Measurements from ENCODE around the gene FLRT1.
"Not testable (repeated sequence)": the region's sequence is repeated elsewhere in the genome, so short reads cannot be mapped to it uniquely, and the experiment has no call there.

The FLRT1 gene

DNA sequence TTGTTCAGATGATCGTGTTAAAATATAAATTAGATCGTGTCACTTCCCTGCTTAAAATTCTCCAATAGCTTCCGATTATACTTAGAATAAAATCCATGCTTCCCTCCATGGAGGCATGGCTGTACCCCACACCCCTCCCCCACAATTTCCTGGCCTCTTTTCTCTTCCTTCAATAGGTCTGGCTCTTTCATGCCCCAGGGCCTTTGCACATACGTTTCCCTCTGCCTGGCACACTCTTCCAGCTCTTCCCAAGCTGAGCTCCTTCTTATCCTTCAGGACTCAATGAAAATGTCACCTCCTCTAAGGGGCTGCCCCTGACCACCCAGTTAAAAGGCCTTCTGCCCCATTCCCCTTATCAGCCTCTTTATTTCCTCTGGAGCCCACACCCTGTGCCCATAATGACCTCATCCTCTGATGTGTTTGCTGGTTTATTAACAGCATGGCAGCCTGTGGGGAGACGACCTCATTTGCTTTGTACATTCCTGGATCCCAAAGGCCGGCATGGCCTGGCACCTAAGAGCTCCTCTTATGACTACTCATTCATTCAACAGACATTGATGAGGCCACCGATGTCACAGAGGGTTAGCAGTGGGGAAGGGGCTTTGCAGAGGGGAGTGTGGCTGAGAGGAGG lies 9.0 kb upstream of the FLRT1 start:
- no peak for DNase-seq

DNA sequence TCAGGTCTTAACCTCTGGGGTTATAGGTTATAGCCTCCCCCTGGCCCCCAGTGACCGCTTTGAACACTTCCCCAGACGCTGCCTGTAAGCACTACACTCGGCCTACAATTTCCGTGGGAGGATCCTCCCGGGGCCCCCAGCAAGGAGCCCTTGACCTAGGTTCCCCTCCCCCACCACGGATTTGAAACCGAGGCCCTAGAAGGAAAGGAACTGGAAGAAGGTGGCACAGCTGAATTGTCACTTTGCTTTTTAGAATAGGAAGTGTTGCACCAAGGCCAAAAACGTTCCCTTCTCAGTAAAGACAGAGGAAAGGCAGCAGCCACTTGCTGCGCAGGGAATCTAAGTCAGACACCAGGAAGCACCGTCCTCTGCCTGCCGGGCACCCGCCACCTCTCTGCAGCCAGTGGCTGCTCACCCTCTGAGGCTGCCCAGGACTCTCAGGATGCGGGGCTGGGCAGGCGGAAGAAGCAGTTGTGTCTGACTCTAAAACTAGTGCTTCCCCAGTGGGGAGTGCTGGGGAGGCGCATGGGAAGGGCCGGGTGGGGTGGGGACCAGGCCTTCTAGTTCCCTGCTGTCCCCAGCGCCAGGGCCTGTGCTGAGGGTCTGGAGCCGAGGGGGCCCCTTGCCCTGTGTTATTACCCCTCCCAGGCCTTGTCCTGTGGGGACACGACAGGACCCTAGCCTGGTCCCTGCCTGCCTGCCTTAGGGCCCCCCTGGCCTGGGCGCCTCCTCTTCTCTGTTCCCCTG lies 7.9 kb upstream of the FLRT1 start:
- DNase-seq: peak; percentile 5

DNA sequence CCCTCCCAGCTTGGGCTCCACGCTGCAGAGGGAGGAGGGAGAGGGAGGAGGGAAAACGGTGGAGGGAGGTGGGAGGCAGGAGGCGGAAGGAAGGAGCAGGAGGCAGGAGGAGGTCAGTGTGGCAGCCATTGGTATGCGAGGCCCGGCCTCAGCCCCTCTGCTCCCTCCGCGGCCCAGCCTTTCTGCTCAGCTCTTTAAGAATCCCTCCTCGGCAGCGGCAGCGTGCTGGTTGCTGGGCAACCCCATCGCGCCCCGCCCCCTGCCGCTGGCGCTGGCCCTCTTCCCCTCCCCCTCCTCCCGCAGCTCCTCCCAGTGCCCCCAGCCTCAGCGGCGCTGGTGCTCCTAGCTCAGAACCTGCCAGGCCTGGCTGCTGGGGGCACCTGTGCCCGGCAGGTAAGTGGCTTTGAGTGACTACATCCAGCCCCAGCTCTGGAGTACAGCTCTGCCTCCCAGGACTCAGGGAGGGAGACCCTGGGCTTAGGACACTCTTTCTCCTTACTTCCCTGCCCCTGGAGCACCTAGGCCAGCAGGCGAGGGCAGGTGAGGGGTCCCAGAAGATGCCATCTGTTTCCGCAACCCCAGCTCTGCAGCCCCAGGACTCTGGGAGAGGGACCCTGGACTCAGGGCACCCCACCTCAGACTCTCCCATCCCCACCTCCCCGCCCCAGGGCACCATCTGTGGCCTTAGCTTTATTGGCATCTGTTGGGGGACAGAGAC lies 7.2 kb upstream of the FLRT1 start:
- no peak for DNase-seq

DNA sequence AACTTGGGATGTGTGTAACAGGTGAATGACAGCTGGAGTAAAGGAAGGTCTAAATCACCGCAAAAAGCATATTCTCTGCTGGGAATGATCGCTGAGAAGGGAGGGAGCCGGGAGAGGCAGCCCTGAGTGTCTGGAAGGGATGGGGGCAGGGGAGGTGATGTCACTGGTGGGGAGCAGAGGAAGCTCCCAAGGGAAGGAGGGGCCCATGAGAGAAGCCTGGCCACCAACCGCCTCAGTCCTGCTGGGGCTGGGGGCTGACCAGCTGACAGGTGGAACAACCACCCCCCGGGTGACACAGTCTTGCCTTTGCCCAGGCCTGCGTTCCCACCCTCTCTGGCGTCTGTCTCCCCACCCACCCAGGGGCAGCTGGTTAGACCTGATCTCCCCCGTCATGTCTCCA lies 6.0 kb upstream of the FLRT1 start:
- DNase-seq: no peak

DNA sequence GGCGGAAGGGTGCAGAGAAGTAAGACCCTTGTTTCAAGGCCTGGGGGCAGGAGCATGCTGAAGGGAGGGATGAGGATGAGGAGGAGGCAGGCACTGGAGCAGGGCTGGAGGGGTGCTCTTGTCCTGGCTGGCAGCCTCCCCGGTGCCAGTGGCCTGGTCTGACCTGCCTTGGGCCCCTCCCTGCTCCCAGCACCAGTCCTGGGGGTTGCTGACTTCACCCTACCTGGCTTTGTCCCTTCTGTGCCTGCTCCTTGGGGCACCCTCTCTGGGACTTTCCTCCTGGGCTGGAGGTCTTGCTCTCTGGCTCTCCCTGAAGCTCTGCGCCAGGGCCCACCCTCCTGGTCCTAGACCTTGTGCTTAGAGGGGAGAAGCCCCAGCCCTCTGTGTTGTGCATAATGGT lies 4.7 kb upstream of the FLRT1 start:
- DNase-seq: no peak

DNA sequence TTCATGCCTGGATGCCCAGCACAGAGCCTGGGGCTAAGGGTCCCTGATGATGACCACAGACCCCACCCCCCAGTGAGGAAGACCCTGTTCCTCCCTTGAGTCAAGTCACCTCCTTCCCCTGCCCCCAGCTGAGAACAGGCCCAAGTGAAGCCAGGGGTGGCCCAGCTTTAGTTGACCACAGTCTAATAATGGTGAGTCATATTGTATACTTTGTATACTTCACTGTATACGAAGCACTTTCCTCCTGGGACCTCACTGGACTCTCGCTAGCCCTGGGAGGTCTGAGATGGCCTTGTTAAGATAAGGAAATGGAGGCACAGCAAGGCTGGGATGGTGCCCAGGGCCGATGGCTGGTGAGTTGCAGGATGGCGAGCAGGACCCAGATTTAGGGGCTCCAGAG lies 3.7 kb upstream of the FLRT1 start:
- DNase-seq: no peak

DNA sequence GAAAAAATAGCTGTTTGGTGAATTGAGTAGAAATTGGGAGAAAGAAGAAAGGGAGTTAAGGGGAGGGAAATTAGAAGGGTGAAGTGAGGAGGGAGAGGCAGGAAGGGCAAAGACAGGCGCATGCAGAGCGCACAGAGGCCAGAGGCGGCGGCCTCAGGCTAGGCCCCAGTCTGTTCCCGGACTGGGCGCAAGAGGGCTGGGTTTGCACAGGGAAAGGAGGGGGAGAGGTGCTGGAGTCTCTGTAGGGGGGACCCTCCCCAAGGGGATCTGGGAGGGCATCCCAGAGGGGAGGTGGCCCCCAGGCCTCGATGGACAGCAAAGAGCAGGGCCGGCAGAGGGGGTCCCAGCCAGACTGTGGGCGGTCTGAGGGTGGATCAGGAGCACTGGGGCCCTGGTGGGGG lies 1.3 kb upstream of the FLRT1 start:
- no peak for DNase-seq

DNA sequence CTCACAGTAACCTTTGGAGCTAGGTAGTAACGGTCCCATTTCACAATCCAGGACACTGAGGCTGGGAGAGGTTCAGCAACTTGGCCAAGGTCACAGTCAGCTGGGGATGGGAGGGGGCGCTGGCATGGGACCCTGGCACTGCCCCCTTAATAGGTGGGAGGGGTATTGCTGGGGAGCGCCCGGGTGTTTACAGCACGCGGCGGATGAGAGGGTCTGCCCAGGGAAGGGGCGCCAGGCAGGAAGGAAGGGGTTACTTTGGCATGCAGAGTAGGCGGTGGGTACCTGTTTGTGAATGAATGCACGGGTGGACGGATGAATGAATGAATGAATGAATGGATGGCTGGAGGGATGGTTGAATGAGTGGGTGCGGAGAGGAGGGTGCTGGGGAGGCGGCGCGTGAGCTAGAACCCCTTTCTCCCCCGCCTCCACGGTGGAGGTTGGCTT lies 628 bp upstream of the FLRT1 start:
- no peak for DNase-seq

DNA sequence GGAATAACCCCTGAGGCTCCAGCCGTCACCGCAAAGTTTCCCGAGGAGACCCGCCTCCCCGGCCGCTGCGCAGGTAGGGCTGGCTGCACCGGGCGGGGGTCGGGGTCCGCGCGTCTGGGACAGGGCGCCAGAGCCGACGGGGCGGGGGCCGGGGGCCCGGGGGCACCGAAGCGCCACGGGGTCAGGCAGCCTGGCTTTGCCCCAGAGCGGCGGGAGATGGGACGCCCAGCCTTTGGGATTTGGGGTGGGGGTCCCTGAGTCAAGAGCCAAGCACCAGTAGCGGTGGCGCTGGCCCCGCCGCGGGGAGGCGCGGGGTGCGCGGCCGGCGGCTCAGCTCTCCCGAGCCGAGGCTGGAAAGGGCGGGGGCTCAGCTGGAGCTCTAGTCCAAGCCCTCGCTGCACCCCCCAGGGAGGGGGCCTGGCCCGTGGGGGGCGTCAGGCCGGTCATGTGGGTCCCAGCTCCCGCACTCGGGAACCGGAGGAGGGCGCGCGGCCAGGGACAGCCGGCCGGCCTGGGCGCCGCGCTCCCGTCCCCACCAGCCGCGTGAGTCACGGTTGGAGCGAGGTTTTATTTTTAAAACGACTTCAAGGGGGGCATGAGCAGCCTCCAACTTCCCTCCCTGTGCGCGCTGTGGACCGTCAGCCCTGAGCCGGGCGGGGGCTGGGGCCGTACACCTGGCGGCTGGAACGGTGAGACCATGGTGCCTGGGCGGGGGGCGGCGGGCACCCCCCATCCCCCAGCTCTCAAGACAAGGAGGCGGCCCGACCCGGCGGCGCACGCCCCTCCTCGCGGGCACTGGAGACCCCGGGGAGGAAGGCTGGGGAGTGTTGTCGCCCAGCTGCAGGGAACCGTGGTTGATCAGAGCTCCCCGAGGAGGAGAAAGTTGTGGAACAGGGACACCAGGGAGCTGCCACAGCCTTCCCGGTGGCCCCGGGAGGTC lies 626 bp downstream of the FLRT1 start:
- DNase-seq: peak; percentile 15

DNA sequence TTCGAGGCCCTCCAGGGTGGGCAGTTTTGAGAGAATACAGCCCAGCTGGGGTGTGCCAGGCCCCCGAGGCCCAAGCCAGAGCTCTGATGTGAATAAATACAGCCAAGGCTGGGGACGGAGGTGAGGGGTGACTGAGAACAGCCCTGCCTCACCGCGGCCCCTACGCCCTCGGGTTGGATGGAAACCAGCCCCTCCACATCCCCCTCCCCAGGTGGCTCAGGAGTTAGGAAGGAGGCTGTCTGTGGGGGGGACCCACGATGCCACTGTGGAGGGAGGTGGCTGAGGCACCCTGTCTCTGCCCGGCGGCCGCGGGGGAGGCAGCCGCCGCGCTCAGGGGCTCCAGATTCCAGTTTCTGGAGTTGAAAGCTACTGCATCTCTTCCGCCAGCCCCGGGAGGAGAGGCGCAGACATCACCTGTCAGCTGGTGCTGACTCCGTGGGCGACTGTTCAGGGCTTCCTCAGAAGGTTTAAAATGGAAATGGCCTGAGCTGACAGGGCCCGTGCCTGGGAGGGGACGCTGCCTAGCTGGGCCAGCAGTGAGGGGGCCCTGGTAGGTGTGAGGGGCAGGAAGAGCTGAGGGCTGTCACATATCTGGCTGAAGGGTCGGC lies 1.4 kb downstream of the FLRT1 start:
- DNase-seq: no peak

DNA sequence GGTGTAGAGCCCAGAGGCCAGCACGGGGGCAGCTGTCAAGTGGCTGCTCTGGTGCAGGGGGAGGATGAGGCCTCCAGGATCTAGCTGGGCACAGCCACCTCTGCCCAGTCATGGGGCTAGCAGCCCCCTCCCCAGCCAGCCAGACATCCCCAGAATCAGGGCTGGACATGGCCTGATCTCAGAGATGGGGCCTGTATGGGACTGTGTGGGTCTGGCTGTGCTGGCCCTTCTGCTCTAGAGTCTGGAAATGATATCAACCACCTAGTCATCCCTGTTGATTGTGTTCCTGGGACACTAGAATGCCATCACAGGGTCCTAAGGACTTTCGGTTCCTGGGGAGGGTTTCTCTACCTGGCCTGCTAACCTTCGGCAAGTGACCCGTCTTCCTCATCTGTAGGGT lies 2.8 kb downstream of the FLRT1 start:
- DNase-seq: no peak

DNA sequence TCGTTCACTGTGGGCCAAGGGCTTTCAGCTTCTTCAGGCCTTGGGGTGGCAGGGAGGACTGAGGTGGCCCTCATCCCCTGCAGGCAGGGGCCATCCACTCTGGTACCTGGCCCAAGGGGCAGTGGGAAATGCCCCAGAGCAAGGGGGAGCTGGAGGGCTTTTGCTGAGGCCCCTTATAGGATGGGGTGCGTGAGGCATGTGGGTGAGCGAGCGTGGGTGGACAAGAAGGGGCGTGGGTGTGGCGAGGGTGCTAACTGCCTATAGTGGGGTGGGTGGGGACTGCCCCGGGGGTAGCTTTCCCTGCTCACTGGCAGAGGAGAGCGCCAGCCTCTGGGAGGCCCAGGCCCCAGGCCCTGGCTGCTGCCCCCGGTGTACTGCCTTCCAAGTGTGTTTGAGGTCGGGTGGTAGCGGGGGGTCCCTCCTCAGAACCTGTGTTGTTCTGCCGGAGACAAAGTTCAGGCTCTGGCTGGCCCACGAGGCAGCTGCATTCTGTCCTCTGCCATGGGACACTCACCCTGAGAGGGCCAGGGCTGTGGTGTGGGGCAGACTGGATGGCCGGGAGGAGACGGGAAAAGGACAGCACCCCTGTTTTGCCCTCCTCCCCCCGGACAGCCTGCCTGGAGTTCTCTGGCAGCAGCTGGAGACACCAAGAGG lies 3.4 kb downstream of the FLRT1 start:
- no peak for DNase-seq

DNA sequence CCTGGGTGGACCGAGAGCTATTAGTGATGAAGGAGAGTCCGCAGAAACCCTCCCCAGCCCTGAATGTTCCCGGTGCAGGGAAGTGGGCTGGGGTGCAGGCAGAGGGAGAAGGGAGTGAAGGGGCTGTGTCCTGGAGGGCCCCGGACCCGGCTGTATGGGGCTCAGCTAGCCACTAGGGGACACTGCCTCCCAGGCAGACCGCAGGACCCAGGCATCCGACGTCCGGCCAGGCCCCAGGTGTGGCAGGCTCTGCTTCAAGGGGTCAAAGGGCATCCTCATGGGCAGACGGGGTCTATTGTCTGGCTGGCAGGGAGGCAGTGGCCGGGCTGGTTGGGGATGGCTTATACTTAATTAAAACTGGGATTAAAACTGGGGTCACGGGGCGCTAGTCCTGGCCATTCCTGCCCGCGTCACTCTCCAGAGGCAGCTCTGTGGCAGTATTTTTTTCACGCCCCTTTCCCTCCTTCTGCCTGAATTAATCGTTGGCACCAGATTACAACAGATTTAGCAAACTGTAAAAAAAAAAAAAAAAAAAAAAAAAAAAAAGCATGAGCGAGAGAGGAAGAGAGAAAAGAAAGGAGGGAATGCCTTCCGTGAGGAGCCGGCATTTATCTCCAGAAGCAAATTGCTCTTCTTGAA lies 5.1 kb downstream of the FLRT1 start:
- no peak for DNase-seq

DNA sequence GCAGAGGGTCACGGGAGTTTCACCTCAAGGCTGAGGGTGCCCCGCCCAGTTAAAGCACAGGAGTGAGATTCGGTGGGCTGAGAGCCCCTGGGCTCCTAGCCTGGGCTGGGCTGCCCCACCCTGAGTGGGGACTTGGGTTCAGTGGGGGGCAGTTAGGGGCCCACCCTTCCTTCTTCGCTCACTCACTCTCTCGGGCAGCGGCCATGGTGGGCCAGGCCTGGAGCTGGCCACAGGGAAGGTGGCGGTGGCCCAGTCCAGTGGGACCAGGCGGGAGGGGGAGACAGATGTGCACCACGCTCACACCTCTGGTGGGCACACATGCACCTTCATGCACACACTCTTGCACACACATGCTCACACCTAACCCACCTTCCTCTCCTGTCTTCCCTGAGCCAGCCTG lies 6.1 kb downstream of the FLRT1 start:
- no peak for DNase-seq

DNA sequence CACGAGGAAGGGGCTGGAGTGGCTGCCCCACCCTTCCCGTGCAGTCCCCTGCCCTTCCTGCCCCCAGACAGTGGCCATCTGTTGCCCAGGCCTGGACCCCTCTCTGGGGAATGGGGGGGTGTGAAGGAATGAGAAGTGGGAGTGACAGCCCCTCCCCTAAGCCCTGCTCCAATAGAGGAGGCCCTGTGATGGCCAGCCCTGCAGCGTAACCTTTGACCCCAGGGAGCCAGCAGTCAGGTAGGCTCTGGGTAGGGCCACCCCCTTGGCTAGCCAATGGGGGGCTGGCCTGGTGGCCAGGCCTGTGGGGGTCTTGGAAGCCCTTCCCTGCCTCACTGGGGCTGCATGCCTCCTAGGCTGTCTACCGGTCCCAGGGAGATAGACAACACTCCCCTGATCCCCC lies 6.6 kb downstream of the FLRT1 start:
- no peak for DNase-seq

DNA sequence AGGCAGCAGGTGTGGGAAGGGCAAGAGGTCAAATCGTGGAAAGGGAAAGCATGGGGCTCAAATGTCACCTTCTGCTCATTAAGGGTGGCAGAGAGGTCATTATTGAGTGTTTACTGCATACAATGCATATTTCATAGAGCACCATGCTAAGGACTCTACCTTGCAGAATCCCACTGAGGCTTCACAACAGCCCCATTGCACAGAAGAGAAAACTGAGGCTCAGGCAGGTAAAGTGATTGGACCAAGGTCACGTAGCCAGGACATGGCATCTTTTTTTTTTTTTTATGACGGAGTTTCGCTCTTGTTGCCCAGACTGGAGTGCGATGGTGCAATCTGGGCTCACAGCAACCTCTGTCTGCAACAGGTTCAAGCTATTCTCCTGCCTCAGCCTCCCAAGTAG lies 7.8 kb downstream of the FLRT1 start:
- no peak for DNase-seq

DNA sequence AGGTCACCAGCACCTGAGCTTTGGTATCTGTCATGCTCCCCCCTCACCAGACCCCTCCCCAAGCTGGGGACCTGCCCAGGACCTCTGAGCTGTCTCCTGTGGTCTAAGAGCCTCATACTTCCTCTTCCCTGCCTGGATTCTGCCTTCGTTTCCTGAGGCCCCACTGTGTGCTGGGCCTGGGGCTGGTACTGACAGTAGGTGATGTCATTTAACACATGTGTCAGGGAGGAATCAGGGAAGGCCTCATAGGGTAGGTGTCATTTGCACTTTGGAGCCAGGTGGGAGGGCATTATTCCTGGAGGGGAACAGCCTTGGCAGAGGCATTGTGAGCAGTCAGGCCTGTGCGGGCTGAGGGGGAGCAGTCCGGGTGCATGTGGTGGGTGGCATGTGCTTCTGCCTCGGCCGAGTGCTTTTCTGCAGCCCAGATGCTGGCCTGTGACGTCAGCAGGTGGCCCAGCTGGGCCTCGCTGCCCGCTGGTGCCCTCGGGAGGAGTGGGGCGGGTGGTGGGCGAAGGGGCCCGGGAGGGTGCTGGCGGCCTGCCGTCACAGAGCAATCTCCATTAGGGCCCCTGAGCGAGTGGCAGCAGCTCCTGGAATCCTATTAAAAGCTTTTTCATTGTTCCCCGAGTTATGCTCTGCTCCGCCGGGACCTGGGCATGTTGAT lies 9.1 kb downstream of the FLRT1 start:
- DNase-seq: no peak

DNA sequence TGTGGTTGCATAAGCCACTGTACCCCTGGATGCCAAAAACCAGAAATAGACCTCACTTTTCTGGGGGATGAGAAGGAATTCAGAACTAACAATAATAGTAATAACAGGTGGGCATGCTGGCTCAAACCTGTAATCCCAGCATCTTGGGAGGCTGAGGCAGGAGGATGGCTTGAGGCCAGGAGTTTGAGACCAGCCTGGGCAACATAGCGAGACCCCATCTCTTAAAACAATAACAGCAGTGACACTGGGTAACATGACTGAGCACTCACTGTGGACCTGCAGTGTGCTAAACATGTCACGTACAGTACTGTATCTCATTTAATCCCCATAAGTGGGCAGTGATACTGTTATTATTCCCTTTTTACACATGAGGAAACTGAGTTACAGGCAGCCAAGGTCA lies 10.0 kb downstream of the FLRT1 start:
- DNase-seq: no peak

DNA sequence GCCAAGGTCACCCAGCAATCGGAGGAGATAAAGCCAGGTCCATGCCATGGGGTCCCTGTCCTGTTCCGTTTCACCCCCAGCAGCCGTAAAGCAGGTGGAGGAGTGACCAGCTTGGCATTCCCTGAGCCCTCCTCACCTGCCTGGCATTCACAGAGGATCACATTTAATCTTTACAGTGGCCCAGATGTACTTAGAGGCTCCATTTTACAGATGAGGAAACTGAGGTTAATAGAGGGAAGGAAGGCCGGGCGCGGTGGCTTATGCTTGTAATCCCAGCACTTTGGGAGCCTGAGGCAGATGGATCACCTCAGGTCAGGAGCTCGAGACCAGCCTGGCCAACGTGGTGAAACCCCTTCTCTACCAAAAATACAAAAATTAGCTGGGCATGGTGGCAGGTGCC lies 11.6 kb downstream of the FLRT1 start:
- not testable (repeated sequence) for DNase-seq

DNA sequence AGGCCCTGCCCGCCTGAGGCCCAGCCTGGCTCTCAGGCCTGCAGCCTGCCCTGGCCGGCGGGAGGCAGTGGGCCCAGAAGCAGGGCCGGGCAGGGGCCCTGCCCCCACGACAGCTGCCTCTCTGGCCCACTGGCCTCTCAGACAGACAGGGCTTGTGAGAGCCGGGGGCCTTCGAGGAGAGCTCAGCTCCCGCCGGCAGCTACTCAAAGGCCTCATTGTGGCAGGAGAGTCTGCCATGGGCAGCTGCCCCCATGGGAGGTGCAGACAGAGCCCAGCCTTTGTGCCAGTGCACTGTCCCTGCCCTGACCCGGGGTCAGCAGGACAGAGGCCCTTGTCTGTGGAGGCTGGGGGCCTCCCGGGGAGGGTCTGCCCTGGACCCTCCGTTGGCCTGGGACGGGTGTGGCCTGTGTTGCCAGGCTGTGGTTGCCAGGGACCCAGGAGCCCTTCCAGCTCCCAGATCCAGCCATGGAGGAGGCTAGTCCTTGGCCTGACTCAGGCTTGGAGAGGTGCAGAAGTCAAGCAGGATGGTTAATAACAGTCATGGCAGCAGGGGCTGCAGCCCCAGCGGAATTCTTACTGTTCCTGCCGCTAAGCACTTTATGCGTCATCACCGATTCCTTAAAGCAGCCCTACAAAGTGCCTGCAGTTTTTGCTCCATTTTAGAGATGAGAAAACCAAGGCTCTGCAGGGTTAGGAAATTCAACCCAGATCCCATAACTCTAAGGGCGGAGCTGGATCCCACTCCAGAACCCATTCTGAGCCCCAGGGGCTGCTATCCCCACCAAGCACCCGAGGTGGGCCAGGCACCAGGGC lies 12.5 kb downstream of the FLRT1 start:
- DNase-seq: no peak

Measured in OCI-M1 (cell line).